Measurements from ENCODE around the gene CREB3L1.

The CREB3L1 gene

DNA sequence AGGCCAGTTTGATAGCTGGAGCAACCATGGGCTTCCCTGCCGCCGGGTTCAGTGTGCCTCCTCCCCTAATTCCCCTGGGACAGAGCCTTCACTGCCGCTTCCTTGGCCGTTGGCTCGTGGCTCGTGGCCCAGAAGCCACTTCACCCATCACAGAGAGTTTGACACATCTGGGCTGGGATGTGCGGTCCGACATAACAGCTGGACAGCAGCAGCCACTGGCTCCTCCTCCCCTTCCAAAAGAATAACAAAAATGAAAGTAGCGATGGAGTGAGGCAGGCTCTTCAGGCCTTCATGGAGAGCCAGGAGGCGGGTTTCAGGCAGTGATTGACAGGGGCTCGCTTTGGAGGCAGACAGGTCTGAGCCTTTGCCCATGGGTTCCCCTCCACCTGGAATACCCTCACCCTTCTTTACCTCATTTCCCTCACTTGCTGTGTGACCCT is 8.2 kb downstream of the CREB3L1 start:
- no peak for DNase-seq (ENCODE audit: low read depth in 1 of 2, low spot score in 1 of 2)
- in situ Hi-C loops (cut with HindIII; ENCODE audit: low pct_unique_long_range_greater_than_20kb, low sequenced_read_pairs) = no loop called here
- TF ChIP-seq JUND (IDR thresholded peaks at IDR 0.05; ENCODE audit: low read depth) = no peak

DNA sequence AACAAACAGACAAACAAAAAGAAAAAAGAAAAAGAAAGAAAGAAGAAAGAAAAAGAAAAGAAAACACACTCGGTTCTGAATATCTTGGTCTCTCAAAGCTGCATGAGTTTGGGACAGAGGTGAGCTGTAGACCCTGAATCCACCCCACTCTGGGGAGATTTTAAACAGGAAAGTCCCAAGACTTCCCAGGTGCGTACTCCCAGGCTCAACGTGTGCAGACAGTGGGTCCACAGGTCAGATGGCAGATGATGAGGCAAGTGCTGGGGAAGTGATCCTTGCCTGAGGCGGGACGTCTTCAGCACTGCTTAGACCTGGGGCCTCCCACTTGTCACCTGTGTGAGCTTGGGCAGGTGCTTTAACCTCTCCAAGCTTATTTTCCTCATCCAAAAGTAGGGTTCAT is 9.3 kb downstream of the CREB3L1 start:
- TF ChIP-seq JUND (IDR thresholded peaks at IDR 0.05; ENCODE audit: low read depth) = no peak
- in situ Hi-C loops (cut with HindIII; ENCODE audit: low pct_unique_long_range_greater_than_20kb, low sequenced_read_pairs) = no loop called here

DNA sequence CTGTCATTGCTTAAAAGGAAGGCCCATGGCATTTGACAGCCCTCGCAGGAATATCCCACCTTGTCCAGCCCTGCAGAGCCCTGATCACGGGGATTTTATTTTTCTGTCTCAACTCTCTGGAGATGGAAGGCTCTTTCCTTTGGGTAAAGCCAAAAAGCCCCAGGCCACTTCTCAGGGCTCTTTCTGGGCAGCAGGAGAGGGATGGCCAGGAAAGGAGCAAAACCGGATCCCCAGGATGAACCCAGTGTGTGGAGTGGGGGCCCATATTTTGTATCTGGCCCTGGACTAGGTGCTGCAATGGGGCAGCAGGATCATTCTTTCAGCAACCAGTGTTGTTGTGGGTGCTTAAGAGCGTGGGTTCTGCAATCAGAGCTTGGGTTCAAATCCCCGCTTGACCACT is 11.0 kb downstream of the CREB3L1 start:
- DNase-seq (ENCODE audit: low read depth in 1 of 2, low spot score in 1 of 2) = peak; percentile 41 to 70
- in situ Hi-C loops (cut with HindIII; ENCODE audit: low pct_unique_long_range_greater_than_20kb, low sequenced_read_pairs) = no loop called here
- TF ChIP-seq JUND (IDR thresholded peaks at IDR 0.05; ENCODE audit: low read depth) = no peak

More for the DNA sequence above, 9.3 kb downstream of the CREB3L1 start:
- no peak for DNase-seq (ENCODE audit: low read depth in 1 of 2, low spot score in 1 of 2)

DNA sequence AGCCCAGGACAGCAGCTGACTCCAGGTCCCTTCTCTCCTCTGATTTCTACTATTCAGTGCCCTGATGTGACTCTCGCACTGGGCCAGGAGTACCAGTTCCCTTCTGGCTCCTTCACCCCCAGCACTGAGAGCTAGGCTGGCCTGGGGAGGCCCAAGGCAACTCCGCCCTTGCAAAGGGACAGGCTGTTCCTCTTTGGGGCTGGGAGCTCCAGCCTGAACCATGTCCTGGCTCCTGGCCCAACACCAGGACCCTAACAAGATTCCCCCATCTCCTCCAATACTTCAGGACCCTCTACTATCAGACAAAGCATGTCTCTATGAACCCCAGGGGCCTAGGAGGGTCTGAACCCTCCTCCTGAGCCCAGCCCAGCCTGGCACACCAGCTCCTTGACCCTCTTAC is 12.5 kb downstream of the CREB3L1 start:
- DNase-seq (ENCODE audit: low read depth in 1 of 2, low spot score in 1 of 2) = no peak
- no peak for TF ChIP-seq JUND (IDR thresholded peaks at IDR 0.05; ENCODE audit: low read depth)
- in situ Hi-C loops (cut with HindIII; ENCODE audit: low pct_unique_long_range_greater_than_20kb, low sequenced_read_pairs) = no loop called here

DNA sequence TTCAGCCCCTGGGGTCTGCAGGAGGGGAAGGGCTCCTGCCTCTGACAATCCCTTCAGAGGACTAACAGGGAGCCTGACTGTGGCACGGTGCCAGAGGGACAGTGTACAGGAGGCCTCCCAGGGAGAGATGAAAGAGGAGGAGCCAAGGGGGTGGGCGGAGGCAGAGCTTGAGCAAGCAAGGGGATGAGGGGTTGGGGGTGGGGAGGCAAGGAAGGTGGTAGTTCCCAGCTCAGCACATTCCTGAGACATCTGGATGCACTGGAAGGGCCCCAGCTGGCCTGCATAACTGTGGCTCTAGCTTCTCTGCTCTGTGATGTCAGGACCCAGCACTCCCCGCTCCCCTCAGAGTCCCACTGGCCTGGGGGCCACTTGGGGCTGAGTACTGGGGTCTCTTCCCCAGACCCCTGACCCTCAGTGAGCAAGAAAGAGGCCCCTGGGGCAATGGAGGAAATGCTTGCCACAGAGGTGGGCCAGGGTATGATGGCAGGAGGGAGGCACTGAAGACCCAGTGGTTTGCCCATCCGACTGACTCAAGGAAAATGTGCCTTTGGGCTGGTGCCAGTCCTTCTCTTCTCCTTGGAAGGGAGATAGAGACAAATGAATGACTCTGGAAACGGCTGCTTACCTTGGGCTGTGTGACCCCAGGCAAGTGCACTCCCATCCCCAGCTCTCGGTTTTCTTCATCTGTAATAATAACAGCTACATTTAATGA is 13.3 kb downstream of the CREB3L1 start:
- TF ChIP-seq JUND (IDR thresholded peaks at IDR 0.05; ENCODE audit: low read depth) = no peak
- in situ Hi-C loops (cut with HindIII; ENCODE audit: low pct_unique_long_range_greater_than_20kb, low sequenced_read_pairs) = no loop called here
- DNase-seq (ENCODE audit: low read depth in 1 of 2, low spot score in 1 of 2) = peak in 1 of 2 experiments; percentile 64

DNA sequence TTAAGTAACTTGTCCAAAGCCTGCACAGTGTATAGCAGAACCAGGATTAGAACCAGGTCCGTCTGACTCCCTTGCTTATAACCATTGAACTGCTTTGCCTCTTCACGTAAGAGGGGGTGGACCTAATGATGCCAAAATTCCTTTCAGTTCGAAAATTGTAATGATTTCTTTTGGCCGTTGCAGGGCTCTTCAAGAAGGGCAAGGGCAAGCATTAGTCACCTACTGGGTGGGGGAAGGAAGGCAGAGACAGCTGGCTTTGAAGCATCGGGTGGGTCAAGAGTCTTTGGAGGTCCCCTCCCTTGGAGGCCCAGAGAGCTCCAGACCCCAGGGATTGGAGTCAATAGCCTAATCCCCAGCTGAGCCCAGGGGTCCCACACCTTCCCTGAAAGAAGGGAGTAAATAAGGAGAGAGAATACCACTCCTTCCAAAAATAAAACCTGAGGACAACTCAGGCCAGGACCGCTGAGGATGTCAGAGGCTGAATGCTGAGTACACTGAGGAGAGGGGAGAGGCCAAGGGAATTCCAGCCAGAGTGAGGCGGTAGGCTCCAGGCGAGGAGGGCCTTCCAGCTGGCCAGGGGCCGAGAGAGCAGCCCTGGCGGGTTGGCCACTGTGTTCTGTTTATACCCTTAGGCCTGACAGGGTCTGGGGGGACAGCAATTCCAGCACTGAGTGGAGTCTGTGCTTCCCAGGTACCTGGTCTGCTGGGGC is 14.1 kb downstream of the CREB3L1 start:
- DNase-seq (ENCODE audit: low read depth in 1 of 2, low spot score in 1 of 2) = no peak
- in situ Hi-C loops (cut with HindIII; ENCODE audit: low pct_unique_long_range_greater_than_20kb, low sequenced_read_pairs) = no loop called here
- no peak for TF ChIP-seq JUND (IDR thresholded peaks at IDR 0.05; ENCODE audit: low read depth)

DNA sequence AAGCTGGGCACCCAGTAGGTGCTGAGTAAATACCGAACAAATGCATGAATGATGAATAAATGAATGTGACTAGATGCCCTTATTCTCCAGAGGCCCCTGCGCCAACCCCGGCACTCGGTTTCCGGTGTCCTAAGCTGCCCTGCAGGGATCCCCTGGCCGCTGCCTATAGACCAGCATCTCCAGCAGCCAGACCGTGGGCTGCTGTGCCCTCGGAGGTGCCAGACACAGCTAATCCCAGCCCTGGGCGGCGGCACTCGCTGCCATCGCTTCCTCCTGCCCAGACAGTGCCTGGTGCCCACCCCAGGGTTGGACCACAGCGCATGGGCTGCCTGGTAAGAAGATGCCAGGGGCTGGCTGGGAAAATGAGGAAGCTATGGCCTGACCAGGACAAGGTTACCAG is 15.6 kb downstream of the CREB3L1 start:
- DNase-seq (ENCODE audit: low read depth in 1 of 2, low spot score in 1 of 2) = no peak
- in situ Hi-C loops (cut with HindIII; ENCODE audit: low pct_unique_long_range_greater_than_20kb, low sequenced_read_pairs) = no loop called here

DNA sequence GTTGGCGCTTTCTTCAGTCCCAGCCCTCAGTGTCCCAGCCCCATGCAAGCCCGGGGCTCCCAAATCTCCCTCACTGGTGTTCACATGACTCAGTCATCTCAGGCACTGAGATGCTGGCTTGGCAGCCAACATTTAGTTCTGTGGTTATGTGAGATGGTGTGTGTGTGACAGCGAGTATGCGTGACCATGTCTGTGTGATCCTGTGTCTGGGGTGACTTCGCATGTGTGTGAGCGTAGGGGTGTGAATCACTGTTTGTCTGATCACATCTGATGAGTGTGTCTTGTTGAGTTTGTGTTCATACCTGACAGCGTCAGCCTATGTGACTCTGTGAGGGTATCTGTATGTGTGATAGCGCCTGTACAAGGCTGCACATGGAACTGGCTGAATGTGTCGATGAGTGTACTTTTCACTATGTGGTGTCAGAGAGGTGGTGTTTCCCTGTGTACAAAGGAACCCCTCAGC is 16.2 kb downstream of the CREB3L1 start:
- TF ChIP-seq JUND (IDR thresholded peaks at IDR 0.05; ENCODE audit: low read depth) = no peak
- in situ Hi-C loops (cut with HindIII; ENCODE audit: low pct_unique_long_range_greater_than_20kb, low sequenced_read_pairs) = no loop called here
- DNase-seq (ENCODE audit: low read depth in 1 of 2, low spot score in 1 of 2) = no peak

More for the DNA sequence above, 15.6 kb downstream of the CREB3L1 start:
- no peak for TF ChIP-seq JUND (IDR thresholded peaks at IDR 0.05; ENCODE audit: low read depth)

DNA sequence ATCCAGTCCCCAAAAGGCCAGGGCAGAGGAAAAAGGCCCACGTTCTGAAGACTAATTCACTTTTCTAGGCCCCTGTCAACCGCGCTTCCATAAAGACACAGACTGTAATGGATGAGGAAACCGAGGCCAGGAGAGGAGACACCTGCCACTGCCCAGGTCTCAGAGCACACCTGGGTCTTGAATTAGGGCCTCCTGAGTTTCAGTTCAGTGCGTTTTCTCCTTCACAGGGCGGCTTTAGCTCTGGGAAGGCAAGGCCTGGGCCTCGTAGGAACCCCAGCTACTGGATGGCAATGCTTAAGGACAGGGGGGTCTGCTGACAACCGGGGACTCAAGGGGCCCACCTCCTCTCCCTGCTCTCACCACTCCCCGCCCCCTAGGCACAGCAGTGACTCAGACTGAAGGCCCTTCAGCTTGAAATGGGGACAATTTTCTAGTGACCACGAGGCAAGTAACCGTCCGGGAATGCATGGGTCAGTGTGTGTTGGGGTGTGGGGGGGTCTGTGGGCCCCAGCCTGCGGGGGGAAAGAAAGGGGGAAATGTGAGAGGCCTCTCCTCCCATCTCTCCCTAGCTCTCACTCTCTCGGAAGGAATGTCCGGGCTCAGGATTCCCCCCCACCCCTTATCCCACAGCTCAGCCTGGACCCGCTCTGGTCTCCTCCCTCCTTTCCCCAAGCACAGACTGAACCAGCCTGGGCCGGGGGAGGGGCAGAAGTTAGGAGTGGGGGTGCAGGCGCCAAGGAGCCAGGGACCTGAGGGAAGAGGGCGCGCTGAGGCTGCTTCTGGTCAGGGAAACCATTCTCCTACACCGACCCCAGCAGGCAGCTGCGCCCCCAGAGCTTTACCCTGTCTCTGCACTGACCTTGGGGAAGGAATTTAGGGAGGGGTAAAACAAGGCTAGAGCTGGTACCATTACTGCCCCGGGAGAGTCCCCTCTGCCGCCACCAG is 17.2 kb downstream of the CREB3L1 start:
- no peak for DNase-seq (ENCODE audit: low read depth in 1 of 2, low spot score in 1 of 2)
- no peak for TF ChIP-seq JUND (IDR thresholded peaks at IDR 0.05; ENCODE audit: low read depth)

DNA sequence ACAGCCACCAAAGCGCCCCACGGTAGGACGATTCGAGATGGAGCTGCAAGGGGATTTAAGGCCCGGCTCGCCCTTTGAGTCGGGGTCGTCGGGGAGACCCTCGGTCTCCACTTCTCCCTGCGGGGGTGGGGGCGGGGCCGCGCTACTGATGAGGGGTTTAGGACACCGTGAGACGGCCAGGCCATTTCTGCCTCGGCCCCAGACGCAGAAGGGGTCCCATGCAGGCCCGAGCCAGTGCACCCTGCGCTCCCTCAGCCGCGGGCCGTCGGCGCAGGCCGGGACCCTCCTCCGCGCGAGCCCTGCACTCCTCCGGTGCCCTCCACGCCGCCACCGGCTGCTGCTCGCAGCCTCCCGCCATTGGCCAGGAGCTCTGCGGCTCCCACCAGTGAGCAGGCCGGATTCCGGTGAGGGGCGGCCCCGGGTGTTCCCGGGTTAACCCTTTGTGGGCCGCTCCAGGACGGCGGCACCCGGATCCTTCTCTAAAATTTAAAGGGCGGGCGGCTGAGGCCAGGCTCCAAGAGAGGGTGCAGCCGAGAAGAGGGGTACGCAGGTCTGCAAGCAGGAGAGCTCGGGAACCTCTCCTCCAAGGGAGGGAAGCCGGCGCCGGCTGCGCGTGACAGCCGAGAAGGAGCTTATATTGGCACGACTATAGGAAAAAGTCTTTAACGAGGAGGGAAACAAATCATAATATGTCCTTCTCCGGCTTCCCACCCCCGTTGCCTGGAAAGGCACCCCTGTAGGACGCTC is 18.0 kb downstream of the CREB3L1 start:
- DNase-seq (ENCODE audit: low read depth in 1 of 2, low spot score in 1 of 2) = peak; percentile 76 to 95
- no peak for TF ChIP-seq JUND (IDR thresholded peaks at IDR 0.05; ENCODE audit: low read depth)
- in situ Hi-C loops (cut with HindIII; ENCODE audit: low pct_unique_long_range_greater_than_20kb, low sequenced_read_pairs) = no loop called here

More for the DNA sequence above, 17.2 kb downstream of the CREB3L1 start:
- in situ Hi-C loops (cut with HindIII; ENCODE audit: low pct_unique_long_range_greater_than_20kb, low sequenced_read_pairs) = no loop called here

DNA sequence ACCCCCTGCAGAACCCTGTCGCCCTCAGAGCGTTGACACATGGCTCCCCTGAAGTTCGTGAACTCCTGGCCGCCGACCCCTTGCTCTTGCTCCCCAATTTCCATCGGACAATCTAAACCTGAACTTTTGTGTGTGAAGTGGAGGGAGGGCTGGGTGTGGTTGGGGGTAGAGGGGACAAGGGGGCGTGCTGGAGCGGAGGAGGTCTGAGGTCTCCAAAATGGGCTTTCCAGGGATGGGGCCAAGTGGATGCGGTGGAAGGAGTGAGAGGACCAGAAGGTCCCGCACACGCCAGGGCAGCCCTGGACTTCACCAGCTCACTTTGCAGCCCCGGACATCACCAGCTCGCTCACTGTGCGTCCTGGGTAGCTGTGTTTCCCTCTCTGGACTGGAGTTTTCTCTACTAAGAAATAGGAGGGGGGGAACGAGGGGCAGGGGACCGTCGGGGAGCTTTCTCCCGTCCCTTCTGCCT is 18.6 kb downstream of the CREB3L1 start:
- in situ Hi-C loops (cut with HindIII; ENCODE audit: low pct_unique_long_range_greater_than_20kb, low sequenced_read_pairs) = no loop called here
- no peak for TF ChIP-seq JUND (IDR thresholded peaks at IDR 0.05; ENCODE audit: low read depth)
- no peak for DNase-seq (ENCODE audit: low read depth in 1 of 2, low spot score in 1 of 2)
